HCT116 (cell line): Measurements from ENCODE around the gene MMP28. TPM values are rescaled to one million over a fixed set of nuclear protein-coding genes. Genes with fewer than 3 reads are reported as not detected.

Experiments used
- ATAC-seq: fragments of 200-7000 bp; cut with Tn5 transposase; 2 replicates; pipeline ENCODE4 v1.9.1; 2020; ENCODE audit warnings: mild to moderate bottlenecking, moderate library complexity
- BruUV-seq: library from RNA; stranded (reverse); fragments of 400-500 nt; replicated peaks from 2 replicates; lab custom pipeline; 2021; lab: Mats Ljungman, UMichigan
- CTCF ChIA-PET: fragments of 300-600 bp; sonication (Branson Sonifier 250); formaldehyde crosslinking; loops from one replicate; lab custom pipeline; 2021; ENCODE audit warnings: antibody characterized with exemption; lab: Charles Lee
- POLR2A ChIA-PET: fragments of 300-600, 350-600 bp; sonication (Branson Sonifier 250); formaldehyde crosslinking; loops from one replicate; lab custom pipeline; 2021; ENCODE audit warnings: antibody characterized with exemption; lab: Charles Lee
- RAD21 ChIA-PET, 2 experiments: fragments of 300-600 bp; sonication (Branson Sonifier 250); formaldehyde crosslinking; loops; one replicate each; lab custom pipeline; 2023; ENCODE audit warnings: low total read pairs in 2 of 2; ENCODE audit not compliant: uncharacterized antibody in 2 of 2, unreplicated experiment in 2 of 2, low non-redundant PET in 1 of 2; lab: Charles Lee
- DNase-seq: peaks from one replicate; pipeline ENCODE4 v3.0.0-alpha.2; 2010; ENCODE audit warnings: low read depth, low spot score
- H2AFZ ChIP-seq: fragments of 200-600 bp; shearing (Covaris generic), sonication (generic); 2 replicates; pipeline ENCODE4 v1.6.1; 2017; ENCODE audit warnings: low read depth, mixed run types, mixed read lengths, antibody characterized with exemption, low read length; ENCODE audit not compliant: poor library complexity, severe bottlenecking
- H3K27ac ChIP-seq: 2 replicates; pipeline ENCODE4 v1.5.1; 2012; ENCODE audit warnings: low read depth, low read length
- H3K27me3 ChIP-seq: fragments of 200-600 bp; sonication (generic); 2 replicates; pipeline ENCODE4 v1.6.1; 2016; ENCODE audit warnings: mixed run types, low read length, mixed read lengths; ENCODE audit not compliant: insufficient read depth
- H3K36me3 ChIP-seq, 2 experiments: fragments of 200-500 bp in 1 of 2; fragments of 200-600 bp in 1 of 2; sonication (Bioruptor generic) in 1 of 2; sonication (generic) in 1 of 2; 2 replicates each; pipeline versions ENCODE4 v1.5.1 to v1.6.1; 2014 to 2016; ENCODE audit warnings: low read length in 2 of 2, inconsistent platforms in 1 of 2, mixed read lengths in 1 of 2, mixed run types in 1 of 2; ENCODE audit not compliant: insufficient read depth in 2 of 2, control insufficient read depth in 1 of 2
- H3K4me1 ChIP-seq, 2 experiments: fragments of 200-600 bp in 1 of 2; sonication (generic) in 1 of 2; 2 replicates each; pipeline versions ENCODE4 v1.5.1 to v1.6.1; 2012 to 2017; ENCODE audit warnings: low read length in 2 of 2, inconsistent platforms in 1 of 2, mild to moderate bottlenecking in 1 of 2, mixed read lengths in 1 of 2, mixed run types in 1 of 2, moderate library complexity in 1 of 2; ENCODE audit not compliant: insufficient read depth in 2 of 2, control insufficient read depth in 1 of 2
- H3K4me2 ChIP-seq: fragments of 200-600 bp; sonication (generic); 2 replicates; pipeline ENCODE4 v1.6.1; 2017; ENCODE audit warnings: mixed run types, low read length, mixed read lengths
- H3K4me3 ChIP-seq, 2 experiments: fragments of 200-600 bp in 1 of 2; sonication (generic) in 1 of 2; replicated peaks in 1 of 2; 2 replicates each; pipeline ENCODE4 v1.5.1; 2011 to 2016; ENCODE audit warnings: low read length in 2 of 2, control low read depth in 1 of 2, low read depth in 1 of 2, mild to moderate bottlenecking in 1 of 2, mixed read lengths in 1 of 2, mixed run types in 1 of 2
- H3K79me2 ChIP-seq: fragments of 200-600 bp; sonication (generic); 2 replicates; pipeline ENCODE4 v1.6.1; 2017; ENCODE audit warnings: mild to moderate bottlenecking, mixed run types, low read length, moderate library complexity, mixed read lengths; ENCODE audit not compliant: insufficient read depth
- H3K9ac ChIP-seq: fragments of 200-600 bp; sonication (generic); 2 replicates; pipeline ENCODE4 v1.6.1; 2016; ENCODE audit warnings: low read length, mixed read lengths
- H3K9me2 ChIP-seq: fragments of 200-600 bp; sonication (generic), shearing (Covaris generic); 2 replicates; pipeline ENCODE4 v1.6.1; 2017; ENCODE audit warnings: mixed run types, mild to moderate bottlenecking, moderate library complexity; ENCODE audit not compliant: insufficient read depth
- H3K9me3 ChIP-seq, 2 experiments: fragments of 200-500 bp in 1 of 2; fragments of 200-600 bp in 1 of 2; sonication (Bioruptor generic) in 1 of 2; sonication (generic) in 1 of 2; 2 replicates each; pipeline ENCODE4 v1.6.1; 2014 to 2017; ENCODE audit warnings: low read length in 2 of 2, mixed read lengths in 2 of 2, inconsistent platforms in 1 of 2, low read depth in 1 of 2, mild to moderate bottlenecking in 1 of 2, mixed run types in 1 of 2, moderate library complexity in 1 of 2; ENCODE audit not compliant: control insufficient read depth in 1 of 2, insufficient read depth in 1 of 2
- H4K20me1 ChIP-seq: fragments of 200-600 bp; sonication (generic), shearing (Covaris generic); 2 replicates; pipeline ENCODE4 v1.6.1; 2017; ENCODE audit warnings: mixed run types, mild to moderate bottlenecking, moderate library complexity; ENCODE audit not compliant: insufficient read depth
- EZH2phosphoT487 ChIP-seq: fragments of 200-600 bp; IDR thresholded peaks from 2 replicates; pipeline ENCODE4 v1.6.1; 2018; ENCODE audit warnings: antibody characterized with exemption, borderline replicate concordance
- FOSL1 ChIP-seq: IDR thresholded peaks from 2 replicates; pipeline ENCODE4 v1.6.1; 2012; ENCODE audit warnings: low read depth
- POLR2A ChIP-seq: IDR thresholded peaks from 2 replicates; pipeline ENCODE4 v1.7.0; 2011; ENCODE audit warnings: borderline replicate concordance; ENCODE audit not compliant: insufficient read depth, insufficient read length; ENCODE audit errors: extremely low read depth
- RAD21 ChIP-seq: IDR thresholded peaks from 2 replicates; pipeline ENCODE4 v1.6.1; 2012; ENCODE audit warnings: low read depth, mild to moderate bottlenecking
- SRF ChIP-seq: IDR thresholded peaks from 2 replicates; pipeline ENCODE4 v1.6.1; 2012; ENCODE audit warnings: low read depth
- TCF7L2 ChIP-seq: IDR thresholded peaks from 2 replicates; pipeline ENCODE4 v1.7.0; 2011; ENCODE audit warnings: borderline replicate concordance, inconsistent platforms; ENCODE audit not compliant: insufficient read depth, insufficient read length; ENCODE audit errors: extremely low read depth
- ZFX ChIP-seq: fragments of 450-650 bp; IDR thresholded peaks from 2 replicates; pipeline ENCODE4 v1.6.1; 2017
- intact Hi-C: fragments of 100-400 bp; cut with micrococcal nuclease; formaldehyde crosslinking; loops from 2 replicates; pipeline ENCODE4 v1.10.0; 2022
- total RNA-seq: library from RNA; stranded (reverse); gene quantifications from one replicate; pipeline ENCODE4 v1.2.1, GENCODE V29; 2021; ENCODE audit not compliant: unreplicated experiment
- TF ChIP-seq, protein P1 (sequence below): IDR thresholded peaks from 2 replicates; pipeline ENCODE4 v1.6.1; 2012; ENCODE audit warnings: low read depth

The MMP28 gene
- total RNA-seq, 1 experiment from 2014 or later: 2.6 TPM

DNA sequence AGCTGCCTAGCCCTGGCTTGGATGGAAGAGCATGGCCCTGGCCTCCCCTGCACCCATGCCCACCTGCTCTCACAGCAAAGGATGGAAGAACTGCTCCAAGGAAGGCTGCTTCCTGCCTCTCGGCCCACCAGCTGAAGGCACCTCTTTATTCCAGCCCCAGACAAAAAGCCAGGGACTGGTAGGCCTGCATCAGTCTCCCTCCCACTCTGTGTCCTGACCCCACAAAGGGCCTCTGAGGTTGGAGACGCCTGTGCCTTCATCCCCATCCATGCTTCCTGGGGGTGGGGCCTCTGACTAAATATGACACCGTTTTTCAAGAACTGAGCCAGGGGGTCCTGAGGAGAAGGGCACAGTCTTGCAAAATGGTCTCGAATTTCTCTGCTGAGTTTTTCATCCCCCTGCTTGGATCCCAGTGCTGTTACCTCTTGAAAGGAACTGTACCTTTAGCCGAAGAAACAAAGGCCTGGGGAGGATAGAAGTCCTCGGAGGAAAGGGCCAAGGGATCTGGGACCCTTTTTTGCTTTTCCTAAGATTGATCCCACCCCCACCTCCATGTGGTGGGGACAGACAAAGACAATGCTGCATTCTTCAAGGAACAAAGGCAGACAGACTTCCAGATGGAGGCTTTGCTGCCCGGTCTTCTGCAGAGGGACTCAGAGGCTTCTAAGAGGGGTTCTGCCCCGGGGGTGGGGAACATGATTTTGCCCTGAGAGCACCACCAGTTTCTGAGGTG lies 29.5 kb downstream of the MMP28 start:
- ChIA-PET POLR2A (interaction anchor here (3.3 kb wide), 1 partner anchor 43 kb away, joined by 41 read pairs; the partner anchor contains the start of gene TAF15), CTCF (interaction anchor here (1.3 to 5.1 kb wide), 4 partner anchors 12 to 43 kb away, joined by 6 to 76 read pairs (median 36); partner anchors contain the start of gene TAF15), RAD21 (interaction anchor here in 1 of 2 experiments (1.2 kb wide), 1 partner anchor 22 kb away, joined by 3 read pairs; no protein-coding TSS in a partner anchor)
- Histone ChIP-seq H2AFZ (no peak overlapping the region), H3K9me3 (no peaks in the 10 kb centered on the region), H4K20me1 (no peaks in the 10 kb centered on the region), H3K27me3 (no peaks in the 10 kb centered on the region), H3K4me3 (no peak overlapping the region), H3K27ac (no peak overlapping the region), H3K4me1 (peaks cover 5 to 12% of the 10 kb centered on the region in 2 experiments; a peak in 3 of 4 replicates), H3K9me2 (no peaks in the 10 kb centered on the region), H3K9ac (no peak overlapping the region), H3K36me3 (no peaks in the 10 kb centered on the region), H3K79me2 (no peaks in the 10 kb centered on the region), H3K4me2 (no peak overlapping the region)
- DNase-seq: no peak
- no peak for ATAC-seq
- TF ChIP-seq ZFX (no peak), SRF (no peak), TCF7L2 (no peak), RAD21 (no peak), POLR2A (no peak), EZH2phosphoT487 (no peak), FOSL1 (no peak)
- TF ChIP-seq, protein P1, sequence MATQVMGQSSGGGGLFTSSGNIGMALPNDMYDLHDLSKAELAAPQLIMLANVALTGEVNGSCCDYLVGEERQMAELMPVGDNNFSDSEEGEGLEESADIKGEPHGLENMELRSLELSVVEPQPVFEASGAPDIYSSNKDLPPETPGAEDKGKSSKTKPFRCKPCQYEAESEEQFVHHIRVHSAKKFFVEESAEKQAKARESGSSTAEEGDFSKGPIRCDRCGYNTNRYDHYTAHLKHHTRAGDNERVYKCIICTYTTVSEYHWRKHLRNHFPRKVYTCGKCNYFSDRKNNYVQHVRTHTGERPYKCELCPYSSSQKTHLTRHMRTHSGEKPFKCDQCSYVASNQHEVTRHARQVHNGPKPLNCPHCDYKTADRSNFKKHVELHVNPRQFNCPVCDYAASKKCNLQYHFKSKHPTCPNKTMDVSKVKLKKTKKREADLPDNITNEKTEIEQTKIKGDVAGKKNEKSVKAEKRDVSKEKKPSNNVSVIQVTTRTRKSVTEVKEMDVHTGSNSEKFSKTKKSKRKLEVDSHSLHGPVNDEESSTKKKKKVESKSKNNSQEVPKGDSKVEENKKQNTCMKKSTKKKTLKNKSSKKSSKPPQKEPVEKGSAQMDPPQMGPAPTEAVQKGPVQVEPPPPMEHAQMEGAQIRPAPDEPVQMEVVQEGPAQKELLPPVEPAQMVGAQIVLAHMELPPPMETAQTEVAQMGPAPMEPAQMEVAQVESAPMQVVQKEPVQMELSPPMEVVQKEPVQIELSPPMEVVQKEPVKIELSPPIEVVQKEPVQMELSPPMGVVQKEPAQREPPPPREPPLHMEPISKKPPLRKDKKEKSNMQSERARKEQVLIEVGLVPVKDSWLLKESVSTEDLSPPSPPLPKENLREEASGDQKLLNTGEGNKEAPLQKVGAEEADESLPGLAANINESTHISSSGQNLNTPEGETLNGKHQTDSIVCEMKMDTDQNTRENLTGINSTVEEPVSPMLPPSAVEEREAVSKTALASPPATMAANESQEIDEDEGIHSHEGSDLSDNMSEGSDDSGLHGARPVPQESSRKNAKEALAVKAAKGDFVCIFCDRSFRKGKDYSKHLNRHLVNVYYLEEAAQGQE: no peak
- no TSS peak for BruUV-seq
- intact Hi-C loops: no loop called here
